HEK293 (cell line): Measurements from ENCODE around the gene GNAQ.

Source experiments
- CTCF ChIA-PET: fragments of 350-600 bp; formaldehyde crosslinking; extraction: SDS; loops from one replicate; lab custom pipeline; 2021; ENCODE audit warnings: antibody characterized with exemption; lab: Yijun Ruan, JAX
- POLR2A ChIA-PET: fragments of 300-600 bp; formaldehyde crosslinking; extraction: SDS; loops from one replicate; lab custom pipeline; 2020; ENCODE audit warnings: antibody characterized with exemption, inconsistent platforms; lab: Yijun Ruan, JAX
- H3K27ac ChIP-seq: fragments of 200-500 bp; sonication (Bioruptor generic); 2 replicates; pipeline ENCODE4 v1.5.1; 2014; ENCODE audit warnings: low read depth, low read length, control low read depth, inconsistent platforms; ENCODE audit errors: extremely low read depth
- H3K36me3 ChIP-seq, 2 experiments: fragments of 200-500 bp in 1 of 2; sonication (Bioruptor generic) in 1 of 2; 1 replicate in 1 of 2; 2 replicates in 1 of 2; pipeline ENCODE4 v1.5.1; 2014 to 2017; ENCODE audit warnings: inconsistent platforms in 2 of 2, low read length in 2 of 2; ENCODE audit not compliant: control insufficient read depth in 2 of 2, insufficient read depth in 1 of 2
- H3K4me1 ChIP-seq: fragments of 200-500 bp; sonication (Bioruptor generic); 2 replicates; pipeline ENCODE4 v1.5.1; 2014; ENCODE audit warnings: mild to moderate bottlenecking, low read length, inconsistent platforms; ENCODE audit not compliant: control insufficient read depth, insufficient read depth
- H3K4me3 ChIP-seq: 2 replicates; pipeline ENCODE4 v1.5.1; 2011; ENCODE audit warnings: low read depth, mild to moderate bottlenecking, control low read depth, low read length, moderate library complexity
- H3K9me3 ChIP-seq: fragments of 200-500 bp; sonication (Bioruptor generic); 2 replicates; pipeline ENCODE4 v1.5.1; 2014; ENCODE audit warnings: low read depth, low read length, inconsistent platforms; ENCODE audit not compliant: control insufficient read depth, insufficient read depth
- GLI2 ChIP-seq: fragments of 450-650 bp; formaldehyde crosslinking; IDR thresholded peaks from 2 replicates; pipeline ENCODE4; 2017; ENCODE audit warnings: missing biosample characterization, missing genetic modification characterization, low read depth, borderline replicate concordance
- GLIS2 ChIP-seq: fragments of 450-650 bp; formaldehyde crosslinking; IDR thresholded peaks from 2 replicates; pipeline ENCODE4 v1.5.1; 2016; ENCODE audit warnings: missing biosample characterization, missing genetic modification characterization
- IKZF3 ChIP-seq: fragments of 450-650 bp; IDR thresholded peaks from 2 replicates; pipeline ENCODE4 v1.5.0; 2018; ENCODE audit warnings: missing biosample characterization, mild to moderate bottlenecking, missing genetic modification characterization, moderate library complexity
- KLF10 ChIP-seq: fragments of 450-650 bp; IDR thresholded peaks from 2 replicates; pipeline ENCODE4 v1.5.1; 2018; ENCODE audit warnings: missing biosample characterization, mild to moderate bottlenecking, missing genetic modification characterization
- KLF9 ChIP-seq: fragments of 450-650 bp; formaldehyde crosslinking; IDR thresholded peaks from 2 replicates; pipeline ENCODE4 v1.5.1; 2016; ENCODE audit warnings: missing biosample characterization, missing genetic modification characterization, low read depth
- PBX3 ChIP-seq: sonication (generic); formaldehyde crosslinking; IDR thresholded peaks from 2 replicates; pipeline ENCODE4 v1.8.1; 2022; ENCODE audit warnings: mild to moderate bottlenecking, moderate library complexity, missing genetic modification reagents
- SP7 ChIP-seq: fragments of 450-650 bp; formaldehyde crosslinking; IDR thresholded peaks from 2 replicates; pipeline ENCODE4 v1.5.1; 2016; ENCODE audit warnings: missing biosample characterization, missing genetic modification characterization
- ZBTB11 ChIP-seq: fragments of 450-650 bp; formaldehyde crosslinking; conservative IDR thresholded peaks from 2 replicates; pipeline ENCODE4 v1.5.1; 2016; ENCODE audit warnings: low read depth, missing biosample characterization, missing genetic modification characterization
- ZBTB48 ChIP-seq: fragments of 450-650 bp; formaldehyde crosslinking; IDR thresholded peaks from 2 replicates; pipeline ENCODE4 v1.5.1; 2016; ENCODE audit warnings: missing biosample characterization, missing genetic modification characterization
- ZBTB6 ChIP-seq: fragments of 450-650 bp; formaldehyde crosslinking; IDR thresholded peaks from 2 replicates; pipeline ENCODE4 v1.5.1; 2017; ENCODE audit warnings: missing biosample characterization, missing genetic modification characterization
- ZBTB8A ChIP-seq: fragments of 450-650 bp; formaldehyde crosslinking; IDR thresholded peaks from 2 replicates; pipeline ENCODE4 v1.5.1; 2016; ENCODE audit warnings: missing biosample characterization, missing genetic modification characterization
- ZNF140 ChIP-seq: fragments of 450-650 bp; formaldehyde crosslinking; IDR thresholded peaks from 2 replicates; pipeline ENCODE4 v1.5.1; 2016; ENCODE audit warnings: missing biosample characterization, missing genetic modification characterization
- ZNF19 ChIP-seq: fragments of 450-650 bp; formaldehyde crosslinking; IDR thresholded peaks from 2 replicates; pipeline ENCODE4; 2016; ENCODE audit warnings: missing biosample characterization, missing genetic modification characterization, low read depth
- ZNF211 ChIP-seq: fragments of 450-650 bp; formaldehyde crosslinking; IDR thresholded peaks from 2 replicates; pipeline ENCODE4 v1.5.1; 2016; ENCODE audit warnings: low read depth, missing biosample characterization, missing genetic modification characterization
- ZNF239 ChIP-seq: fragments of 450-650 bp; formaldehyde crosslinking; IDR thresholded peaks from 2 replicates; pipeline ENCODE4 v1.5.1; 2016; ENCODE audit warnings: missing biosample characterization, missing genetic modification characterization
- ZNF311 ChIP-seq: fragments of 450-650 bp; formaldehyde crosslinking; IDR thresholded peaks from 2 replicates; pipeline ENCODE4 v1.5.1; 2017; ENCODE audit warnings: missing biosample characterization, missing genetic modification characterization, borderline replicate concordance
- ZNF324 ChIP-seq: fragments of 450-650 bp; formaldehyde crosslinking; IDR thresholded peaks from 2 replicates; pipeline ENCODE4 v1.5.1; 2016; ENCODE audit warnings: missing biosample characterization, missing genetic modification characterization
- ZNF354C ChIP-seq: fragments of 450-650 bp; formaldehyde crosslinking; IDR thresholded peaks from 2 replicates; pipeline ENCODE4 v1.5.1; 2016; ENCODE audit warnings: missing biosample characterization, missing genetic modification characterization, low read depth, borderline replicate concordance
- ZNF404 ChIP-seq: fragments of 450-650 bp; formaldehyde crosslinking; IDR thresholded peaks from 2 replicates; pipeline ENCODE4 v1.5.1; 2017; ENCODE audit warnings: missing biosample characterization, missing genetic modification characterization
- ZNF488 ChIP-seq: fragments of 450-650 bp; formaldehyde crosslinking; IDR thresholded peaks from 2 replicates; pipeline ENCODE4 v1.5.1; 2016; ENCODE audit warnings: missing biosample characterization, missing genetic modification characterization
- ZNF501 ChIP-seq: fragments of 450-650 bp; formaldehyde crosslinking; IDR thresholded peaks from 2 replicates; pipeline ENCODE4 v1.5.1; 2016; ENCODE audit warnings: missing biosample characterization, missing genetic modification characterization
- ZNF529 ChIP-seq: fragments of 450-650 bp; formaldehyde crosslinking; IDR thresholded peaks from 2 replicates; pipeline ENCODE4 v1.5.1; 2017; ENCODE audit warnings: missing genetic modification characterization, missing biosample characterization; ENCODE audit not compliant: insufficient replicate concordance
- ZNF707 ChIP-seq: fragments of 450-650 bp; formaldehyde crosslinking; IDR thresholded peaks from 2 replicates; pipeline ENCODE4 v1.5.1; 2016; ENCODE audit warnings: missing biosample characterization, missing genetic modification characterization
- ZNF776 ChIP-seq: fragments of 450-650 bp; formaldehyde crosslinking; IDR thresholded peaks from 2 replicates; pipeline ENCODE4 v1.5.0; 2017; ENCODE audit warnings: missing biosample characterization, missing genetic modification characterization, borderline replicate concordance
- ZNF837 ChIP-seq: fragments of 450-650 bp; formaldehyde crosslinking; IDR thresholded peaks from 2 replicates; pipeline ENCODE4 v1.5.1; 2016; ENCODE audit warnings: missing biosample characterization, missing genetic modification characterization

GNAQ gene

GRCh38 chr9:77974434-77974833 is 57.2 kb downstream of the GNAQ start (continued):
- TF ChIP-seq PBX3 (CRISPR knock-in tag) (no peak), ZNF140 (tag by site-specific recombination) (no peak), IKZF3 (no peak), ZNF324 (no peak), ZBTB6 (tag by site-specific recombination) (no peak), ZNF501 (tag by site-specific recombination) (no peak), ZBTB11 (tag by site-specific recombination) (no peak), ZNF404 (no peak), ZBTB8A (tag by site-specific recombination) (no peak)

- Histone ChIP-seq H3K27ac (no peak overlapping the region), H3K4me3 (no peak overlapping the region), H3K9me3 (no peaks in the 10 kb centered on the region), H3K4me1 (peaks cover 11% of the 10 kb centered on the region), H3K36me3 (no peaks in the 10 kb centered on the region)
- ChIA-PET POLR2A (no interaction called here), CTCF (no interaction called here)
- TF ChIP-seq GLI2 (no peak), ZNF488 (tag by site-specific recombination) (no peak), ZNF239 (no peak), GLIS2 (no peak), SP7 (tag by site-specific recombination) (peak; percentile 61; the same call in 1 of the 2 replicates)
These were observed 62.5 kb downstream of the GNAQ start for GRCh38 chr9:77969083-77969482.

GRCh38 chr9:77968506-77968905 is 63.1 kb downstream of the GNAQ start:
- Histone ChIP-seq H3K4me3 (no peak overlapping the region), H3K27ac (no peak overlapping the region), H3K4me1 (peaks cover 11% of the 10 kb centered on the region), H3K9me3 (no peaks in the 10 kb centered on the region), H3K36me3 (no peaks in the 10 kb centered on the region)
- ChIA-PET POLR2A (no interaction called here), CTCF (no interaction called here)
- TF ChIP-seq ZNF211 (tag by site-specific recombination) (no peak), KLF10 (tag by site-specific recombination) (no peak), ZNF837 (no peak), ZNF19 (no peak), KLF9 (no peak), ZNF488 (tag by site-specific recombination) (no peak), ZNF776 (tag by site-specific recombination) (no peak), ZNF529 (no peak), ZNF311 (no peak), ZNF354C (tag by site-specific recombination) (no peak), ZNF707 (tag by site-specific recombination) (no peak), ZNF501 (tag by site-specific recombination) (no peak), ZBTB48 (no peak)
